Activated CD4-positive, alpha-beta T cell treated with anti-CD3 and anti-CD28 coated beads, Interleukin-2, amount 10 ng/mL, durations not matched to agents 24 days and 14 days (primary cell): ENCODE data around the gene TFF3. TPM values are rescaled to one million over a fixed set of nuclear protein-coding genes. Genes with fewer than 3 reads are reported as not detected.

Experiments used
- DNase-seq: peaks from one replicate; pipeline ENCODE4 v3.0.0; 2022
- H3K27ac Mint-ChIP-seq: one replicate; pipeline ENCODE4 v1.8.0; 2022; ENCODE audit warnings: mild to moderate bottlenecking, mixed read lengths
- H3K27me3 Mint-ChIP-seq: one replicate; pipeline ENCODE4 v1.8.0; 2022; ENCODE audit warnings: mixed read lengths
- H3K36me3 Mint-ChIP-seq: one replicate; pipeline ENCODE4 v1.8.0; 2022; ENCODE audit warnings: low read depth, mild to moderate bottlenecking, mixed read lengths
- H3K4me1 Mint-ChIP-seq: one replicate; pipeline ENCODE4 v1.8.0; 2021; ENCODE audit warnings: mixed read lengths
- H3K4me3 Mint-ChIP-seq: one replicate; pipeline ENCODE4 v1.8.0; 2022; ENCODE audit warnings: mild to moderate bottlenecking, moderate library complexity, mixed read lengths
- H3K9me3 Mint-ChIP-seq: one replicate; pipeline ENCODE4 v1.8.0; 2021; ENCODE audit warnings: mixed read lengths
- intact Hi-C: fragments of 100-400 bp; cut with micrococcal nuclease; formaldehyde crosslinking; loops from one replicate; pipeline ENCODE4 v1.15.1; 2023
- total RNA-seq: library from RNA; stranded (reverse); gene quantifications from 2 replicates; pipeline ENCODE4 v1.2.3, GENCODE V29; 2022

TFF3 gene
- total RNA-seq, 1 donor from 2014 or later, result not detected

DNA sequence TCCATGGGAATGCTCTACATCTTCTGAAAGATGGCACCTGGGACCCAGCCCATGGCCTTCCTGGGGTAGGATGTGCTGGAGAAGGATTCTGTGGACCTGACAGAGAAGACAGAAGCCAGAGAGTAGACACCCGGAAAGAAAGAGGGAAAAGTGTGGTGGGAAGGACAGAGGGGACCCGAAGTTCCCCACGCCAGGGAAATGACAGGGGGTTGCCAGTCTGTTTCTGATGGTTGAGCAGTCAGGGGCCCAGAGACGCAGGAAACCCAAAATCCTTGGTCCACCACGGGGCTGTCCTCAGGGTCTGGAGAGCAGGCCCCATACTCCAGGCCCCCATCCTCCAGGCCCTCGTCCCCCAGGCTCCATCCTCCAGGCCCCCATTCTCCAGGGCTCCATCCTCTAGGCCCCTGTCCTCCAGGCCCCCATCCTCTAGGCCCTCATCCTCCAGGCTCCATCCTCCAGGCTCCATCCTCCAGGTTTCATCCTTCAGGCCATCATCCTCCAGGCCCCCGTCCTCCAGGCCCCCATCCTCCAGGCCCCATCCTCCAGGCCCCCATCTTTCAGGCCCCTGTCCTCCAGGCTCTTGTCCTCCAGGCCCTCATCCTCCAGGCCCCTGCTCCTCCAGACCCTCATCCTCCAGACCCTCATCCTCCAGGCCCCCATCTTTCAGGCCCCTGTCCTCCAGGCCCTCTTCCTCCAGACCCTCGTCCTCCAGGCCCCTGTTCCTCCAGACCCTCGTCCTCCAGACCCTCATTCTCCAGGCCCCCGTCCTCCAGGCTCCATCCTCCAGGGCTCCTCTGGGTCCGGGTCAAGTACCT, 36.6 kb upstream of the TFF3 start:
- H3K4me1 Mint-ChIP-seq, result no peaks in the 10 kb centered on the region
- no peak for DNase-seq
- intact Hi-C loops, result no loop called here
- H3K27me3 Mint-ChIP-seq, result peaks cover 14% of the 10 kb centered on the region
- H3K36me3 Mint-ChIP-seq, result peaks cover 5% of the 10 kb centered on the region
- H3K4me3 Mint-ChIP-seq, result no peak overlapping the region
- peaks cover 19% of the 10 kb centered on the region for H3K9me3 Mint-ChIP-seq
- H3K27ac Mint-ChIP-seq, result no peak overlapping the region

GRCh38 chr21:42350927-42351426, 35.8 kb upstream of the TFF3 start, which contains the start of gene TFF2:
Gene TFF2, minus strand, starts transcription at chr21:42350994. Its CDS starts 37 bp downstream, at chr21:42350957.
- Mint-ChIP-seq H3K27ac (no peak within 1 kb of the TSS), H3K27me3 (peaks cover 14% of the 10 kb centered on the region), H3K36me3 (peaks cover 3% of the 10 kb centered on the region), H3K9me3 (peaks cover 15% of the 10 kb centered on the region), H3K4me3 (no peak within 1 kb of the TSS), H3K4me1 (no peaks in the 10 kb centered on the region)
- no peak for DNase-seq
- intact Hi-C loops, result no loop called here

- H3K27me3 Mint-ChIP-seq, result peaks cover 10% of the 10 kb centered on the region
- DNase-seq, result no peak
- peaks cover 15% of the 10 kb centered on the region for H3K9me3 Mint-ChIP-seq
- no peaks in the 10 kb centered on the region for H3K4me1 Mint-ChIP-seq
- intact Hi-C loops, result no loop called here
- H3K4me3 Mint-ChIP-seq, result no peak overlapping the region
- no peak overlapping the region for H3K27ac Mint-ChIP-seq
- no peaks in the 10 kb centered on the region for H3K36me3 Mint-ChIP-seq
Measured at GRCh38 chr21:42350318-42350910, 35.2 kb upstream of the TFF3 start.

GRCh38 chr21:42349420-42350317, 34.5 kb upstream of the TFF3 start:
- peaks cover 12% of the 10 kb centered on the region for H3K9me3 Mint-ChIP-seq
- H3K36me3 Mint-ChIP-seq, result no peaks in the 10 kb centered on the region
- no peak for DNase-seq
- intact Hi-C loops, result no loop called here
- H3K4me3 Mint-ChIP-seq, result no peak overlapping the region
- H3K4me1 Mint-ChIP-seq, result no peaks in the 10 kb centered on the region
- H3K27ac Mint-ChIP-seq, result no peak overlapping the region
- peaks cover 10% of the 10 kb centered on the region for H3K27me3 Mint-ChIP-seq

DNA sequence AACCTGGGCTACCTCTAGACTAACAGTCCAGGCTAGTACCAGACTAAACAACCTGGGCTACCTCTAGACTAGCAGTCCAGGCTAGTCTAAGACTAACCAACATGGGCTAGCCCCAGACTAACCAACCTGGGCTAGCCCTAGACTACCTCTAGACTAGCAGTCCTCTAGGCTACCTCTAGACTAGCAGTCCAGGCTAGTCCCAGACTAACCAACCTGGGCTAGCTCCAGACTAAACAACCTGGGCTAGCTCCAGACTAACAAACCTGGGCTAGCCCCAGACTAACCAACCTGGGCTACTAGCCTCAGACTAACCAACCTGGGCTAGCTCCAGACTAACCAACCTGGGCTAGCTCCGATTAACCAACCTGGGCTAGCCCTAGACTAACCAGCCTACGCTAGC, 33.6 kb upstream of the TFF3 start:
- H3K36me3 Mint-ChIP-seq, result no peaks in the 10 kb centered on the region
- H3K27me3 Mint-ChIP-seq, result peaks cover 8% of the 10 kb centered on the region
- DNase-seq, result no peak
- H3K4me1 Mint-ChIP-seq, result no peaks in the 10 kb centered on the region
- H3K4me3 Mint-ChIP-seq, result no peak overlapping the region
- intact Hi-C loops, result no loop called here
- H3K9me3 Mint-ChIP-seq, result peaks cover 5% of the 10 kb centered on the region
- no peak overlapping the region for H3K27ac Mint-ChIP-seq

- Mint-ChIP-seq H3K27ac (no peak overlapping the region), H3K27me3 (peaks cover 2% of the 10 kb centered on the region), H3K9me3 (no peaks in the 10 kb centered on the region), H3K36me3 (no peaks in the 10 kb centered on the region), H3K4me1 (no peaks in the 10 kb centered on the region), H3K4me3 (no peak overlapping the region)
- intact Hi-C loops, result no loop called here
- DNase-seq, result no peak
Measured at GRCh38 chr21:42347601-42348327, 32.6 kb upstream of the TFF3 start.

GRCh38 chr21:42346866-42347600, 31.8 kb upstream of the TFF3 start:
- Mint-ChIP-seq H3K36me3 (no peaks in the 10 kb centered on the region), H3K9me3 (no peaks in the 10 kb centered on the region)
- intact Hi-C loops, result no loop called here

GRCh38 chr21:42346441-42346840, 31.2 kb upstream of the TFF3 start:
- intact Hi-C loops, result no loop called here
- H3K4me3 Mint-ChIP-seq, result no peak overlapping the region
- no peaks in the 10 kb centered on the region for H3K36me3 Mint-ChIP-seq
- H3K27me3 Mint-ChIP-seq, result peaks cover 2% of the 10 kb centered on the region
- H3K27ac Mint-ChIP-seq, result no peak overlapping the region
- DNase-seq, result no peak
- no peaks in the 10 kb centered on the region for H3K9me3 Mint-ChIP-seq
- H3K4me1 Mint-ChIP-seq, result no peaks in the 10 kb centered on the region

More at GRCh38 chr21:42346866-42347600, 31.8 kb upstream of the TFF3 start:
- no peak overlapping the region for H3K27ac Mint-ChIP-seq
- H3K4me1 Mint-ChIP-seq, result no peaks in the 10 kb centered on the region
- no peak overlapping the region for H3K4me3 Mint-ChIP-seq
- no peak for DNase-seq
- peaks cover 2% of the 10 kb centered on the region for H3K27me3 Mint-ChIP-seq

DNA sequence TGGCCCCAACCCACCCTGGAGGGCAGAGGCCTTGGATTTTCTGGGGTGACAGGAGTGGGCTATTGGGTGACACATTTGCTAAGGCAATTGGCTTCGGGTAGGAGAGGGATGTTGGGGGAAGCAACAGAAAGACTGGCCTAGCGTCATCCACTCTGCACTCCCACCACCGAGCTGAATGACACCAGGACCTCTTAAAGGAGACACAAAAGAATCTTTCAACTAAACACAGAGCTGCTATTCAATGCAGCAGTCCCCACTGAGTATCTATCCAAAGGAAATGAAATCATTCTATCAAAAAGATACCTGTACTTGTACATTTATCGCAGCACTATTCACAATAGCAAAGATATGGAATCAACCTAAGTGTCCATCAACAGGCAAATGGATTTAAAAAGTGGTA, 29.4 kb upstream of the TFF3 start:
- Mint-ChIP-seq H3K4me1 (no peaks in the 10 kb centered on the region), H3K9me3 (no peaks in the 10 kb centered on the region), H3K27me3 (peaks cover 2% of the 10 kb centered on the region), H3K4me3 (no peak overlapping the region), H3K36me3 (no peaks in the 10 kb centered on the region), H3K27ac (no peak overlapping the region)
- intact Hi-C loops, result no loop called here
- DNase-seq, result no peak

GRCh38 chr21:42343963-42344510, 28.8 kb upstream of the TFF3 start:
- no peak for DNase-seq
- Mint-ChIP-seq H3K4me1 (peaks cover 1% of the 10 kb centered on the region), H3K27ac (no peak overlapping the region), H3K27me3 (peaks cover 2% of the 10 kb centered on the region), H3K36me3 (no peaks in the 10 kb centered on the region), H3K9me3 (no peaks in the 10 kb centered on the region), H3K4me3 (no peak overlapping the region)
- intact Hi-C loops, result no loop called here

DNA sequence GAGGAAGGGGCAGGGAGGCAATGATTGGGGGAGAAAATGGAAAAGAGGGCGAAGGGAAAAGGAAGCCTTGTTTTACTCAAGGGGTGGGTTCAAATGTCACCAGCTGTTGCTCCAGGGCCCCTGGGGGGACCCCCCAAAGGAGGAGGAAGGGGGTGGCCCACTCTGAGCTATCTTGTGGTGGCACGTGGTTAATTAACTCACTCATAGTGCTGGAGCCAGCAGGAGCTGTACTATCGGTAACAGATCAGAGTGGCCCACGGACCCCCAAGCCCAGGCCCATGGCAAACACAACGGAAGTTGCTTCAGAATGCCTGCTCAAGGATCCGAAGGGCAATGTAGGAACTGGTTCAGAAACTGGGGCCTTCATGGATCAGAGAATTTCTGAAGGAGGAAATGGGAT, 28.3 kb upstream of the TFF3 start:
- Mint-ChIP-seq H3K9me3 (no peaks in the 10 kb centered on the region), H3K27ac (no peak overlapping the region), H3K4me1 (peaks cover 1% of the 10 kb centered on the region), H3K4me3 (no peak overlapping the region), H3K27me3 (peaks cover 2% of the 10 kb centered on the region), H3K36me3 (no peaks in the 10 kb centered on the region)
- no peak for DNase-seq
- intact Hi-C loops, result no loop called here

DNA sequence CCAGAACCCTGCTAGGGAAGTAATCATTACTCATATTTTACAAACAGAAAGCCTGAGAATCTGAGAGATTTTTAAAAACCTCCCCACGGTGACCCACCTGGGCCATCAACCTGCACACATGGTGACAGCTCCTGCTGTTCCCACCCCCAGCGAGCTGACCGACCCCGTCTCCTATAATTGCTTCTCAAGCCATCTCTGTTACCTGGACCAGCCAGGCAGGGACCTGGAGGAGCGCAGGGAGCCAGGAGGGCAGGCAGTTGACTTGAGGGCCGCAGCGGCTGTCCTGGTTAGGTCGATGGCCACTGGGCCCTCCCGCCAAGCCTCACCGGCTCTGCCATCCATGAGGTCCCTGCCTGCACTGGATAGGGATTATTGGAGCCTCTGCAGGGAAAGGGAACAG, 27.9 kb upstream of the TFF3 start:
- Mint-ChIP-seq H3K4me1 (peaks cover 2% of the 10 kb centered on the region), H3K36me3 (no peaks in the 10 kb centered on the region), H3K4me3 (no peak overlapping the region), H3K27me3 (peaks cover under 1% of the 10 kb centered on the region), H3K9me3 (no peaks in the 10 kb centered on the region), H3K27ac (no peak overlapping the region)
- no peak for DNase-seq
- intact Hi-C loops, result no loop called here
